NCI-H526 (cell line): ENCODE measurements around the gene HSD17B11.
"Not testable (repeated sequence)": the region's sequence is repeated elsewhere in the genome, so short reads cannot be mapped to it uniquely, and the experiment has no call there.

Experiments
- DNase-seq, 2 experiments: peaks; one replicate each; lab custom pipeline; 2025; lab: John Stamatoyannopoulos, UW

HSD17B11 gene

DNA sequence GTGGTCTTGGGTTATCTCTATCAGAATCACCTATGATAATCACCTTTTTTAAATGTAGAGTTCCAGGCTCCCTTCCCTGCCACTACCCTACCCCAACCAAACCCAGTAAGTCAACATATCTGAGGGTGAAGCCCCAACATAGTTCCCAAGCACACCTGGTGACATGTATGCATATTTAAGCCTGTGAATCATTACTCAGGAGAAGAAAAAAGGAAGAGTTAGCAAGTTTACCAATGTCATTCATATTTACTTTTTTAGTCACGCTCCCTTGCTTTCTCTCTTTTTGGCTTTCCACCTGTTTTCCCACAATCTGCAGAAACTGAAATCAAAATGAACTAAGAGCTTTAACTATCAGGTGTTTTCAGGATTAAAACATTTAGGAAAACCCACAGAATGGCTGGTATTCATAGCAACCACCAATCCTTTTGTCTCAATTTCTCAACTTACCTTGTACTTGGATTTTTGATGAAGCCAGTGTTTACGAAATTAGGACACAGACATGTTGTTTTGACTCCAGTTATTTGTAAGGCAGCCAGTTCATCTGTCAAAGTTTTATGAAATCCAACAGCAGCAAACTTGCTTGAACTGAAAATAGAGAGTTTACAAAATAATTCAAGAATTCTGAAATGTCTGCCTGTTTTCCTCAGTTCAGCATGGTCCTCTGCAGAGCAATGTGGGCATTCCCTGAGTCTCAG lies 34.0 kb downstream of the HSD17B11 start:
- DNase-seq, result no peak

DNA sequence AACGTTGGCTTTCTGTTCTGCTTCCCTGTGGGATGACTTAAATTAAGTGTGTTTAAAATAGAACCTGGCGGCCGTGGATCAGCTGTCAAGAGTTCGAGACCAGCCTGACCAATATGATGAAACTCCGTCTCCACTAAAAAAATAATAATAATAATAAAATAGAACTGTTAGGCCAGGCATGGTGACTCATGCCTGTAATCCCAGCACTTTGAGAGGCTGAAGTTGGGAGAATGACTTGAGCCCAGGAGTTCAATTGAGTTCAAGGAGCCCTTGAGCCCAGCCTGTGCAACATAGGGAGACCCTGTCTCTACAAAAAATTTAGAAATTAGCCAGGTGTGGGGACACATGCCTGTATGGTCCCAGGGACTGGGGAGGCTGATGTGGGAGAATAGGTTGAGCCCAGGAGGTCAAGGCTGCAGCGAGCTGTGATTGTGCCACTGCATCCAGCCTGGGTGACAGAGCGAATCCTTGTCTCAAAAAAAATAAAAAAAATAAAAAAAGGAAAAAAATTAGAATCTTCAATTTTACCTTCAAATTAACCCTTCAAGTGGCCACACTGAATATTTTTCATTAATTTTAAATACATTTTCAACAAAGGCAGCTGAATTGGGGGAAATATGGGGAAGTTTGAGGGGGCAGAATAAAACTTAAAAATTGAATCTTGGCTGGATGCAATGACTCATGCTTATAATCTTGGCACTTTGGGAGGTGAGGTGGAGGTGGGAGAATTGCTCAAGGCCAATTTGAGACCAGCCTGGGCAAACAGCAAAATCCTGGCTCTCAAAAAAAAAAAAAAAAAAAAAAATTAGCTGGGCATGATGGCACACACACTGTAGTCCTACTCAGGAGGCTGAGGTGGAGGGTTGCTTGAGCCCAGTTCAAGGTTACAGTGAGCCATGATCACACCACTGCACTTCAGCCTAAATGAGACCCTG lies 36.6 kb downstream of the HSD17B11 start:
- no peak for DNase-seq

DNA sequence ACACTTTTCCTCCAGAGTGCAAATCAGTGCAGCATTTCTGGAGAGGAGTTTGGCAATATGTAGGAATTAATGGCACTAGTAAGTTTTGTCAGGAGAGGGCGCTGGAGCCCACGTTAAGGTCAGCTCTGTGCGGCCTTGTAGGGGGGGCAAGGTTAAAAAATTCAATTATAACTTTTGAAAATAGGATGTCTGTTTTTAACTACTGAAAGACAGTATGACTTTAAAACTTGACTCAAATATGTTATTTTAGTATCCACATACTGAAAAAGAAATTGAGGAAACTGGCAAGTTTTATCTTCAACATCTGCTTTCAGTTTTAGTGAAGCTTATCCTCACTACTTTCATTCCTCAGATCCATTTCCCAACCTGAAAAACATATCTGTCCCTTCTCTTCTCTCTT lies 37.4 kb downstream of the HSD17B11 start:
- peak in 1 of 2 experiments; percentile 9 for DNase-seq

DNA sequence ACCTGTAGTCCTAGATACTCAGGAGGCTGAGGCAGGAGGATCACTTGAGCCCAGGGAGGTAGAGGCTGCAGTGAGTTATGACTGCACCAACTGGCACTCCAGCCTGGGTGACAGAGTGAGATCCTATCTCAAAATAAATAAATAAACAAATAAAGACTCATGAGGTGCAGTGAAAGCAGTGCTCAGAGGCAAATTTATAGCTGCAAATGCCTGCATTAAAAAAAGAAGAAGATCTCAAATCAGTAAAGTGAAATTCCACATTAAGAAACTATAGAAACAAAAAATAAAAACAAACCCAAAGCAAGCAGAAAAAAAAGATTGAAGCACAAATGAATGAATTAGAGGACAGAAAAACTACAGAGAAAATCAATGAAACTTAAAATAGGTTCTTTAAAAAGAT lies 45.8 kb downstream of the HSD17B11 start:
- no peak for DNase-seq

DNA sequence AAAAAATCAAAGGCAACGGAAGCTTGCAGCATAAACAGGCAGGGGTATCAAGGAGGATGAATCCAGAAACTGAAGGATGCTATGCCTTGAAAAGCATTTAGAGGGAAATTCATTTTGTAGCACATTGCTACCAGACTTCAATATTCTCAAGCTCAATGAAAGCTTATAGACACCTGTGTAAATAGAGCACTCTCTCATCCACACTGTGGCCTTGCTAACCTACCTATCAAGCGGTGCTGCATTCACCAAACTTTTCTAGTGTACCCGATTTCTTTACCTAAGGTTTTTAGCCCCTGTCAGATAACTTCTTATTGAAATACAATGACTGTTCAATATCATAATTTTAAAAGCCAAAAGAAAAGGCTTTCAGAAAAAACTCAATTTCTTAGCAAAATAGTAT lies 48.1 kb downstream of the HSD17B11 start:
- no peak for DNase-seq

DNA sequence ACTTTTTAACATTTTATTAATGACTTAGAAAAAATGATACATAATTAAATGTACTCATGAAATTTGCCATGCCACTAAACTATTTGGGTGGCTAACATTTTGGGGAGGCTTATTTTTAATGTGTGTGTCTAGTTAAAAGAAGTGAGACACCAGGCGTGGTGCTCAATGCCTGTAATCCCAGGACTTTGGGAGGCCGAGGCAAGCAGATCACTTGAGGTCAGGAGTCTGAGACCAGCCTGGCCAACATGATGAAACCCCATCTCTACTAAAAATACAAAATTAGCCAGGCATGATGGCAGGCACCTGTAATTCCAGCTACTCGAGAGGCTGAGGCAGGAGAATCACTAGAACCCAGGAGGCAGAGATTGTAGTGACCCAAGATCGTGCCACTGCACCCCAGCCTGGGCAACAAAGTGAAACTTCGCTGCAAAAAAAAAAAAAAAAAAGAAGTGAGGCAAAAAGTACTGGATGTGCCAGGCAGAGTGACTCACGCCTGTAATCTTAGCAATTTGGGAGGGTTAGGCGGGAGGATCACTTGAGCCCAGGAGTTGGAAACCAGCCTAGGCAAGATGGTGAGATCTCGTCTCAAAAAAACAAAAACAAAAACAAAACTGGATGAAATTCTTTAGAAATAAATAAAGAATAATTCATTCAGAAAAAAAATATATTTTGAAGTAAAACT lies 48.9 kb downstream of the HSD17B11 start:
- not testable (repeated sequence) for DNase-seq

DNA sequence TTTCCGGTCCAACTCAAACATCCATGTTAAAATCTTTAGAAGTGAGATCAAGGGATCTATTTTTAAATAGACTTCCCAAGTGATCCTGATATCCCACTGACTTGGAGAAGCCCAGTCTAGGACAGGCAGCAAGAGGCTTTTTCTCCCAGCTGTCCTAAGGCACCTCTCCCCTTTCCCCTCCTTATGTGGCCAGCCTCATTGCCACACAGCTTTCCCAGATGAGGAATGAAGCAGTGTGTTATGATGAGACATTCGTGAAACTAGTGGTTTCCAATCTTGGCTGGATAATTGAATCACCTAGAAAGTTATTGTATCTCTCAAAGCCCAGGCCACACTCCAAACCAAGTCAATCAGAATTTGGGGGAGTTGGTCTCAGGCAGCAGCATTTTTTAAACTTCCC lies 51.5 kb downstream of the HSD17B11 start:
- DNase-seq, result no peak

DNA sequence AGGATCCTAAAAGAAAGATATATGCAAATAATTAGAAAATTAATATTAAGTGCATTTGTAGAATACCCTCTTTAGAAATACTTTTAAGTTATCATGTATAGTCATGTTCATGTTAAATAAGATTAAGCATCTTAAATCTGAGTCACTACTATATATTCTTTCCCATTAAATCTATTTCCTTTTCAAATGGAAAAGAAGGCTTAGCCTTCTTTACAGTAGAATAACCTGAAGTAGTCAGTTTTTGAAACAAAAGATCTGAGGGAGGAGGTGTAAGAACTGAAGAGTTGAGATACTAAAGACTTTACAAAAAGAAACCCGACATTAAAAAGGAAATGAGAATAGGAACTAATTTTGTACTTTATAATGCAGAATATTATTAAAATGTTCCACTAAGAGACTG lies 53.6 kb downstream of the HSD17B11 start:
- DNase-seq, result no peak

DNA sequence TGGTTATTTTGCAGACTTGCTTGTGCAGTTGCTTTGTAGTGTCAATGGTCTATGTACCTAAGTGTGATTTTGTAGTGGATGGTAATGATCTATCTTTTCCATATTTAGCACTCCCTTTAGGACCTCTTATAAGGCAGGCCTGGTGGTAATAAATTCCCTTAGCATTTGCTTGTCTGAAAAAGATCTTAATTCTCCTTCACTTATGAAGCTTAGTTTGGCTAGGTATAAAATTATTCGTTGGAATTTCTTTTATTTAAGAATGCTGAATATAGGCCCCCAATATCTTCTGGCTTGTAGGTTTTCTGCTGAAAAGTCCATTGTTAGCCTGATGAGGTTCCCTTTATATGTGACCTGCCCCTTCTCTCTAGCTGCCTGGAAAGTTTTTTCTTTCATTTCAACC lies 57.7 kb downstream of the HSD17B11 start:
- no peak for DNase-seq

DNA sequence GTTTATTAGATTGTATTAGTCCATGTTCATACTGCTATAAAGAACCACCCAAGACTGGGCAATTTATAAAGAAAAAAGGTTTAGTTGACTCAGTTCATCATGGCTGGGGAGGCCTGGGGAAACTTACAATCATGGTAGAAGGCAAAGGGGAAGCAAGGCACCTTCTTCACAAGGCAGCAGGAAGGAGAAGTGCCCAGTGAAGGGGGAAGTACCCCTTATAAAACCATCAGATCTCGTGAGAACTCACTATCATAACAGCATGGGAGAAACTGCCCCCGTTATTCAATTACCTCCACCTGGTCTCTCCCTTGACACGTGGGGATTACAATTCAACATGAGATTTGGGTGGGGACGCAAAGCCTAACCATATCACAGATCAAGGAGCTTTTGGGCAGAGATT lies 60.2 kb downstream of the HSD17B11 start:
- DNase-seq, result no peak

DNA sequence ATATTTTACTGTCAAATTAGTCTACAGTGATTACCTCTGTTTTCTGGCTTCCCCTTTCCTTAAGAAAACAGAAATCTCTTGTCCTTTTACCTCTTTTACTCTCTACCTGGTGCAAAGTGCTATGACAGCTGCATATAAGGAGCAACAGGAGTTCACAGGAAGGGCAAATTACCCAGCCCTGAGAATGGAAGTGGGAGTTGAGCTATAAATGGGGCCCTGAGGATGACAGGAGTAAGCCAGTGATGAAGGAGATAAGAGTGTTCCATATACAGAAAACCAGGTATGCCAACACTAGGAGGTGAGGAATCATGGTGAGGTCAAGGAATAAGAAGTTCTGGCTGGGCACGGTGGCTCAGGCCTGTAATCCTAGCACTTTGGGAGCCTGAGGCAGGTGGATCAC lies 63.9 kb downstream of the HSD17B11 start:
- DNase-seq, result peak; percentile 39 to 51

DNA sequence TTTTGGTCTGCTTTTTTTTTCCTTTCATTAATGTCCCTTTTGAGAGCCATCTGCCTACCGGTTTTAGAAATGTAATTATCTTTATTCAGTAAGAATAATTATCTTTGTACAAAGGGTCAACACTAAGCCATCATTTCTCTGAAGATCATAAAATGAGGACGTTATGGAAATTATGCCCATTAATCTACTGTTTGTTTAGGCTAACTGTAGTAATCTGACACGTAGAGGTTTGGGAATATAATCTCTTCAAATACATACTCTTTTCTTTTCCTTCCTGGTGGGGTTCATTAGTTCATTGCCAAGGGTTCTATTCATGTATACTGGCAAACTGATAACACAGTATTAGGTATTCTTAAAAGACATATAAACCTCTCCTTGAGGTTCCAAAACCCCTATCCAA lies 64.5 kb downstream of the HSD17B11 start:
- DNase-seq, result peak; percentile 84 to 92

DNA sequence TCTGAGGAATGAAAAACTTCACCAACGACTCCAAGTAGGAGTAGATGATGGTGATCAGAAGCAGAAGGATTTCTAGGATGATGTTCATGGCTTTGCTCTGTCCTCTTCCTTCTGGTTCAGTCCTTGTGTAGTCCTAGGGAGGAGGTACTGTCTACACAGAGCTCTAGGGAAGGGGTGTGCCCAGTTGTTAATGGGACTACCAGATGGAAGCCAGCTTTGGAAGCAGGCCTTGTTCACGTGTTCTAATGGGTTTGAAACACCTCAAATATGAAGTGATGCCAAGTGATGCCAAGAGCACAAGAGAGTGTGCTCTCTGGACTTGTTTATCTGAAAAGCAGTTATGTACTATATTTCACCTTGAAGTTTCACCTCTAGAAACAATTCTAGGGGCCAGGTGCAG lies 68.2 kb downstream of the HSD17B11 start, which contains the start of gene HSD17B13:
HSD17B13 (minus strand) TSS at position 129 of the 400 bp plus-strand sequence; CDS start at position 88, 41 bp downstream.
- peak in 1 of 2 experiments; percentile 13 for DNase-seq

DNA sequence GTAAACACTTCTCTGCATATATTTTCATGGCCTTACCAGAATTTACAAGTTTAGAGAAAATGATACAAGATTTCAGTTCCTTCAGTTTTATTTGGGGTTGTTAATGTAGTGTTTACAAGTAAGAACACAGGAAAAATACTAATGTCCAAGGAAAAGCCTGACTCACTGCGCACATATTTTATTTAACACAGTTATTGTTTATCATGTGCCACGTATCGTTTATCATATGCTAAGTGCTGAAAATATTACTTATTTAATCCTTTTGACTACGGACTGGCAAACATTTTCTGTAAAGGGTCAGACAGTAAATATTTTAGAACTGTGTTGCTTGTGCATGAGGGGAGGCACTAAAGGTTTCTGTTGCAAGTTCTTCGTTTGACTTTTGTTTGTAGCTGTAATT lies 69.1 kb downstream of the HSD17B11 start:
- DNase-seq, result no peak

DNA sequence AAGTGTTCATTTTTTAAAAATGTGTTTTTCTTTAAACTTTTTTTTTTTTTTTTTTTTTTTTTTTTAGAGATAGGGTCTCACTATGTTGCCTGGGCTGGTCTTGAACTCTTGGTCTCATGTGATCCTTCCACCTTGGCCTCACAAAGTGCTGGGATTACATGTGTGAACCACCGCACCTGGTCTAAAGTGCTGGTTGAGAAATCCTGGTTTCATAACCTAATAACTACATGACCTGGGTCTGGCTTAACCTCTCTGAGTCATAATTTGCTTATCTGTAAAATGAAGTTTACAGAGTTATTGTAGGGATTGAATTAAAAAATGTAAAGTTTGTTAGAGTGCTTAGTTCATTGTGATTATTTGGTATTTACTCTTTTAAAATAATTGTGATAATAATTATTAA lies 73.5 kb downstream of the HSD17B11 start:
- DNase-seq, result no peak

DNA sequence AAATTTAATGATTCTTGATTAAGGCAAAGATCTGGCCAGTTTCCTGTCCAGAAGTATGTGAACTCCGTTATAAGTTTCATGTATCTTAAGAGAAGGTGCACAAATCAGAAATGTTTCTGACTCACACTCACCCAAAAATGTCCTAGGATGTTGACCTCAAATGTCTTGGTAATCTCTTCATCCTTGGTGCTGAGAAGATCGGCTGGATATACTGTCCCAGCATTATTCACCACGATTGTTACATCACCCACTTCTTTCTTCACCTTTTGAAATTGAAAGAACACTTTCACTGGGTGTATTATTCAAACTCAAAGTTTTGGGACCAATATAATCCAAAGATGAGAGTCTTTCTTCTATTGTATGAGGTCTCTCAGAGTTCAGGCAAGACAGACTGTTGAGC lies 74.0 kb downstream of the HSD17B11 start:
- no peak for DNase-seq

DNA sequence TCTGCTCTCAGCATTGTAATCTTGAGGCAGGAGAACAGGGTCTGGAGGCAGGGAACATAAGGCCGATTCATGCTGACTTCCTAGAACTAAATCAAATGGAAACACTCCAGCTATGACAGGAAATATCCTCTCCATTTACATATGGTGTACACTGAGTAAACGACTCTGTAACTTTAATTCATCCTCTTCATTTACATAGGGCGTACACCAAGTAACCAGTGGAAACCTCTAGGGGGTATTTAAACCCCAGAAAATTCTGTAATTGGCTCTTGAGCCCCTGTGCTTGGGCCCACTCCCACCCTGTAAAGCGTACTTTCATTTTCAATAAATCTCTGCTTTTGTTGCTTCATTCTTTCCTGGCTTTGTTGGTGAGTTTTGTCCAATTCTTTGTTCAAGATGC lies 76.0 kb downstream of the HSD17B11 start:
- DNase-seq, result peak in 1 of 2 experiments; percentile 11

DNA sequence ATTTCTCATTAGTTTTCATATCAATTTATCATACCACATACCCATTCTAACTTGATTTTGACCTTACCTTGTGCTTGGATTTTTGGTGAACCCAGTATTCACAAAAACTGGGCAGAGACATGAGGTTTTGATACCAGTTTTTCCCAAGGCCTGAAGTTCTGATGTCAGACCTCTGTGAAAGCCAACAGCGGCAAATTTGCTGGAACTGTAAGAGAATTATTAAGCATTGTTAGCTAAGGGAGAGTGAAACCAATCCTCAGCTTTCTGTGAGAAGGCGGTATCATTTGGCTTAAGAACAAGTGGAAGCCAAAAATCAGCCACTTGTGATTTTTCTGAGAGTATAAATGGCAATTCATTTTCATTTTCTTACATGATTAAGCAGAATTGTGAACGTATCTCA lies 77.2 kb downstream of the HSD17B11 start:
- no peak for DNase-seq

DNA sequence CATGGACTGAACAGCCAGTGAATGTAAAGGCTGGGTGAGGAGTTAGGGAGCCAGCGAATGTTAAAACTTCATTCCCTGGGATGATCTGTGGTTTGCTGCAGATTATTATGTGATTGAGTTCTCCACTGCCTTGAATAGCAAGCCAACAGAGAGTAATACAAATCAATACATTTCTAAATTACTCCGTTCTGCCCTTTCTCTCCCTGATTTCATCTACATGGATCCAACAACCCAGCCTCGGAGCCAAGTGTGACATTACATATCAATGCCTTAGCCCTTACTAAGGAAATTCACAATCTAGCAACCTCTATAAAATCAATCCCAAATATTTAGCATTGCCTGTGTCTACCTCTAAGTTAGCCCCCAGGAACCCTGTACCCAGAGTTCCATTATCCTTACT lies 79.3 kb downstream of the HSD17B11 start:
- no peak for DNase-seq

DNA sequence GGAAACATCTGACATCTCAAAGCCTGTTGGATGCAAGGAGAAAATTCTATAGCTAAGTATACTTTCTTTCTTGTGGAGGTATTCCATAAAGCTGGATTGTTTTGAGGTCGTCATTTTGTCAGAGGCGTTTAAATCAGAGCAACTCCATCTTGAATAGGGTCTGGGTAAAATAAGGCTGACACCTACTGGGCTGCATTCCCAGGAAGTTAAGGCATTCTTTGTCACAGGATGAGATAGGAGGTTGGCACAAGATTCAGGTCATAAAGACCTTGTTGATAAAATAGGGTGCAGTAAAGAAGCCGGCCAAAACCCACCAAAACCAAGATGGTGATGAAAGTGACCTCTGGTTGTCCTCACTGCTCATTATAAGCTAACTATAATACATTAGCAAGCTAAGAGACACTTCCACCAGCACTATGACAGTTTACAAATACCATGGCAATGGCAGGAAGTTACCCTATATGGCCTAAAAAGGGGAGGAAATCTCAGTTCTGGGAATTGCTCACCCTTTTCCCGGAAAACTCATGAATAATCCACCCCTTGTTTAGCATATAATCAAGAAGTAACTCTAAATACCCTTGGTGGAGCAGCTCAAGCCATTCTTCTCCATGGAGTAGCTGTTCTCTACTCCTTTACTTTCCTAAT lies 80.2 kb downstream of the HSD17B11 start:
- DNase-seq, result no peak

DNA sequence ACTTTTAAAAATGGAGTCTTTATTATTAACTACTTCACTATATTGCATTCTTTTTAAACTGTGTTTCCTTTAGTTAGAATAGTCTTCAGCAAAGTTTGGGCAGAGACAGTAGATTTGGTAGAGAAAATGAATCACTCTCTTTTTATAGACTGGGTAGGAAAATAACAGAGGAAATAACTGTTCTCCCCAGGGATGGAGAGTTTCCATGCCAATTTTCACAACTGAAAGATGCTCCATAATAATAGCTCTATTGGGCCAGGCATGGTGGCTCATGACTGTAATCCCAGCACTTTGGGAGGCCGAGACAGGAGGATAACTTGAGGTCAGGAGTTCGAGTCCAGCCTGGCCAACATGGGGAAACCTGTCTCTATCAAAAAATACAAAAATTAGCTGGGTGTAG lies 81.4 kb downstream of the HSD17B11 start:
- no peak for DNase-seq

DNA sequence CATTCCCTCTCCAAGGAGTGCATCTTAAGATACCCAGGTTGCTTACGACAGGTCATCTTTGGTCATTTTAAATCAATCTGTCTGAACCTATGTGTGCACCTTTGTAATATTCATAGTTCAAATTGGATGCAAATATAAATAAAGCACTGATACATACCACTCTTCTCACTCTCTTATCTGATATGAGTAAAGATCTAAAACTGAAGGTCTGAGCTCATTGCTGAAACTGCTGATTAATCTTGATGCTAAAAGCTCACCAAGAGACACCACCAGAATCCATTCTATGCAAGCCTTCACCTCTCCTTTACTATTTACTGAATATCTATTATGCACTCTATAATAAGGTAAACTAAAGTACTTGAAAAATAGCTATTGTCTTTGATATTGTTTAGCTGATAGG lies 84.9 kb downstream of the HSD17B11 start:
- no peak for DNase-seq
